IPS-NIHi7 (cell line): ENCODE results near the gene SNX25.
"Not testable (repeated sequence)": the region's sequence is repeated elsewhere in the genome, so short reads cannot be mapped to it uniquely, and the experiment has no call there.

Experiments used
- DNase-seq: peaks from one replicate; pipeline ENCODE4 v3.0.0; 2012; ENCODE audit warnings: mixed read lengths; ENCODE audit errors: extremely low spot score

Gene SNX25

DNA sequence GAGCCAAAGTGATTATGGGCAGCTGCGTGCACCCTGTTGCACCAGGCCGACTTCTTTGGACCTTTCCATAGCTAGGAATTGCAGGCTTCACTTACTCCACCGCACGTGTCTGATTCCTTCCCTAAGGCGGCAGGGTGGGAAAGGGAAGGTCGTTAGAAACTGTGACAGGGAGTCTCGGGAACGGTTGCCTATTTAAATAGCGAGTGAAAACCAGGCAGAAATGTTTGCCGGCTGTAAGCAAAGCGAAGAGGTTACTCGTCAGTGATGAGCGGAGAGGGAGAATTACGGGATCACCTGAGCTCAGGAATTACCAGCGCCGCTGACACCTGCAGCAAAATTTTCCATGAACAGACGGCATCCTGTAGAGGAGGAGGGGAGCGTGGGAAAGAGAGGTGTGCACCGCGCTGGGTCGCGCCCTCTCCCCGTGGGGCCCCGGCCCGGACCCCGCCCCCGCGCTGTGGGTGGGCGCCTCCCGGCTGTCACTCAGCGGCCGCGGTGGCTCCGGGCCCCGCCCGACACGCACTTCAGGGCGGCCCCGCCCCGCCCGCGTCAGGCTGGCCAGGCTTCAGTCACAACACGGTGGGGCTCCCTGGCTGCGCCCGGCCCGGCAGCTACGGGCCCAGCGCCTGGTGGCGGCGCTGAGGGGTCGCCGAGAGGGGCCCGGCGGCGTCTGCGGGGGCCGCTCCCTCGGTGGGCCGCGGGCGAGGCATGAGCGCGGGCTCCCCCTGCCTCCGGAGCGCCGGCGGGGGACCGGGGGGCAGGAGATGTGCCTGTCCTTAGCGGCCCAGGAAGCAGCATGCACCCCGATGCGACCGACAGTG lies at the start of gene SNX25:
TSS of gene SNX25 (plus strand) at position 568 of the 821 bp plus-strand sequence. CDS start at position 797, 229 bp downstream.
- DNase-seq = peak; percentile 85

DNA sequence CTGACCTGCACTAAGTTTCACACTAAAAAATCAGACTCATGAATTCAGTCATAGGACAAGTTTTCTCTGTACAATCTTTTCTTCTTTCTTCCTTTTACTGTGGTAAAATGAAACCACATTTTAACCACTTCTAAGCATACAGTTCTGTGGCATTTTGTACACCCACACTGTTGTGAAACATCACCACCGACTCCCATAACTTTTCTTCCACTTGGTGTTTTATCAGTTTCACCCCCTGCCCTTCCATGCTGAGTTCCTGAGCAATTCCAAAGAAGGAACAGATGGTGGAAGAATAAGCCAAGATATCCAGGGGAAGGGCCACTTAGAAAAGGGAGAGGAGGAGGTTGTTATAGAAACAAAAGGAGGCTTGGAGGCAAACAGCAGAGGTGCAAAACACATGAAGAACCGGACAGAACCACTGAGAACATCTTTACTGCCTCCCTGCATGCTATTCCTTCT lies 43.8 kb upstream of the SNX25 start:
- no peak for DNase-seq

DNA sequence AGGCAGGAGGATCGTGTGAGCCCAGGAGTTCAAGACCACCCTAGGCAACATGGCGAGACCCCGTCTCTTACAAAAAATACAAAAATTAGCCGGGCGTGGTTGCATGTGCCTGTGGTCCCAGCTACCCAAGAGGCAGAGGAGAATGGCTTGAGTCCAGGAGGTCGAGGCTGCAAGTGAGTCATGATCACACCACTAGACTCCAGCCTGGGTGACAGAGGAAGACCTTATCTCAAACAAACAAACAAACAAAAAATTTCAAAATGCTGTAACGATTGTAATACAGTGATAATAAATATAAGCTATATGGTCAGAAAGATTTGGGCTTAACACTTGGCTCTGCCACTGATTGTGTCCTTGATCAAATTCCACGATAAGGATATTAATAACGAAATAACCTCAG lies 42.2 kb upstream of the SNX25 start:
- DNase-seq = no peak

DNA sequence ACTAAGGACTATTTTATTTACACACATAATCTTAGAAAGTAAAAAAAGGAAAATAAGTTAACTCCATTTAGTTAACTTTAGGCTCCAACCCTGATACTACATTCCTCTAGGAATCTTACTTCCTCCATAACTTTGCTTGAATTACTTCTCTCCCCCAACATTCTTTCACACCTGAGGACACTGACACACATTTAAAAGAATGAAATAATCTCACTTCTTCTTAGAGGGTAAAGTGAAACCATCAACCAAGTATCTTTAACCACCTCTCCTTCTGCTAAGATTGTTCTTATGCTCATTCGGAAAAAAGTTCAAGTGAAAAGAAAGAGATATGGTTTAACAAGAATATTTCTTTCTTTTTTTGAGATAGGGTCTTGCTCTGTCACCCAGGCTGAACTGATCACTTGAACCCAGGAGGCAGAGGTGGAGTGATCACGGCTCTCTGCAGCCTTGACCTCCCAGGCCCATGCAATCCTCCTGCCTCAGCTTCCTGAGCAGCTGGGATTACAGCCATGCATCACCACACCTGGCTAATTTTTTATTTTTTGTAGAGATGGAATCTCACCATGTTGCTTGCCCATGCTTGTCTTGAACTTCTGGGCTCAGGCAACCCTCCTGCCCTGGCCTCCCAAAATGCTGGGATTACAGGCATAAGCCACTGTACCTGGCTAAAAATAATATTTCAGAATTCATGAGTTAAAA lies 37.9 kb upstream of the SNX25 start:
- no peak for DNase-seq

DNA sequence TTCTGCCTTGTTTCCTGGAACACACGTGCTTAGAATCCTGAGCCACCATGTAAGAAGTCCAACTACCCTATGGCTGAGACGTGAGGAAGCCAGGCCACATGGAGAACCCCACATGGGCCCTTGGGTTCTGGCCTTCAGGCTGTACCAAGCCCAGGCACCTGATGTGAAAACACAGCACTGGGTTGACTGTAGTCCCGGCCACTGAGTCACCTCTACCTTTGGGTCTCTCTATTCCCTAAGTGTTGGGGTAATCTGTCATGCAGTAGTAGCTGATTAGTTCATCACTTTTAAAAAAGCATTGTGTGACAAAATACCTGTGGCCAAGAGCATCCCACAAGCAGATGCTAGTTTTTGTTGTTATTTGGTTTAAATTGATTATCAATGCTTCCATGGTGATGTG lies 29.9 kb upstream of the SNX25 start:
- no peak for DNase-seq

DNA sequence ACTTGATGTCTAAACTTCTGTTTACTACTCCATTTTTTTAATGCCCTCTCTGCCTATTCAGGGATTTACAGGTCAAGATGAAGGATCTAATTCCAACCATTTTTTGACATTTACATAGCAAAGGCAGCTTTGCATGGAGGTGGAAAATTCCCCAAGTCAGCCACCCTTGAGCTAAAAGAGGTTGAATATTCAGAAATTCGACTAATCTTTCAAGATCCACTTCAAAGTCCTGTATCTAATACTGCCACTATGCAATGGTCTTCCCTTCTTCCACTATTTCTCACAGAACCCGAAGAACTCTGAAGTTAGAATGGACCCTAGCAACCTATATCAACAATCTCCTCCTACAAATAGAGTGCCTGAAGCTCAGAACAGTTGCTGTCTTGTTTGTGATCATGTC lies 27.2 kb upstream of the SNX25 start:
- no peak for DNase-seq

DNA sequence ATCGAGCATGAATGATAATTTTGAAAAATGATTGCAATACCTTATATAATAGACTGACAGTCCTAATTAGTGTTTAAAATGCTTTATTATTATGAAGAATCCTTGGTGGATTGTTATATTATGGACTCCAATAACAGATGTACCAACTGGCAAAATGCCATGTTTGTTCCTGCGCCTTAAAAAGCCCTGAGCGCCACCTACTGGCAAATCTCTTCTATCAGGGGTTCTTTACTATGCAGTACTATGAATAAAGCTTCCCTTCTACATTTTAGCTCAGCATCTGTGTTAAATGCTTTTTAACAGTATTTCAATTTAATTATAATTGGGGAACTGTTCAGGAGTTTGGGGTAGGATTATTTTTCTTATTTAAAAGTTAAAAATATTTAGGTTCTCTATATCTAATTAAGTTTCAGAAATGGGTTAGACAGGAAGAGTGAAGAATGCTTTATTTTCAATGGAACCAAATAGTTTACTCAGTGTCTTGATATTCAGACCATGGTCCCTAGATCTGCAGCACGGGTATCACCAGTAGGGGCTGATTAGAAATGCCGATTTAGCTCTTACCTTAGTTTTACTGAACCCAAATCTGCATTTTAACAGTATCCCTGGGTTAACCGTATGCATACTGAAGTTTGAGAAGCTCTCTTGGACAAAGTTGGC lies 25.6 kb upstream of the SNX25 start:
- peak; percentile 53 for DNase-seq

DNA sequence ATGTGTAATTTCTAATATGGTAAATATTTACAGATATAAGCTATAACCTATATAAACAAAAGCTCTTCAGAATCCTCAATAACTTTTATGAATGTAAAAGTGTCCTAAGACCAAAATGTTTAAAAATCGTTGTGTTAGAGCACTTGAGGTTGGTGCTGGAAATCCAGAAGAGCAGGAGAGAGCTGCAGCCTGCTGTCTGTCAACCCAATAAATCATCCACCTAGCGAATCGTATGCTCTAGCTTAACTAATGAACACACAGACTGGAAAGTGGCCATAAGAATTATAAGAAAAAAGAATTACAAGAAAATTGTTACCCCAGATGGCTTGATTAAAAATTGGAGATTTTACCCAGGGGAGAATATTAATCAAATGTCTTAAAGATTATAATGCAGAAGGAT lies 22.6 kb upstream of the SNX25 start:
- no peak for DNase-seq

DNA sequence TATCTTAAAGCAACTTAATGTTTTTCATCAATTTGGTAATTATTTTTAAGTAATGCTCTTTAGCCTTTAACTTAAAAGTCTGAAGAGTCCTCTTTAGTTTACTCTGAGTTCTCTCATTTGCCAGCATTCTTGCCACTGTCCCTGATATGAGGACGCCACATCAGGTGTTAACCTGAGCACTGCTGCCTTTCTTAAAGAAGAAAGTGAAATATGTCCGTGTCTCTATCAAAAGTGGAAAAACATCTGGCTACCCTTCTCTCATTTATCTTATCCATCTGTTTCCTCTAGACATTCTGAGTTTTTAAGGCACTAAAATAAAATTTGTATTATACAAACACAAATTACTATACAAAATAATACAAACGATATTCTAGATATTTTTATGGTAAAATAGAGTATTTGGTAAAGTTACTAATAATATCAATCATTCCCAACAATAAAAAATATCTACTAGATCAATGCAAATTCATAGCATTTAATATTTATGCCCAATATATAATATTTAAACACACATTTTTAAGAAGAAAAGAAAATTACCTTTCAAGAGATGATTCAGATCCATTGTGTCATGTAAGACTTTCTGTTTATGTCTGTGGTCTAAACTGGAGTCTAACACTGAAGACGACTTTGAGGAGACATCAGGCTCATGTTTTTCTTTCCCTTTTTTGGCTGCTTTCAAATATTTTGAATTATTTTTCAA lies 19.6 kb upstream of the SNX25 start:
- DNase-seq = no peak

DNA sequence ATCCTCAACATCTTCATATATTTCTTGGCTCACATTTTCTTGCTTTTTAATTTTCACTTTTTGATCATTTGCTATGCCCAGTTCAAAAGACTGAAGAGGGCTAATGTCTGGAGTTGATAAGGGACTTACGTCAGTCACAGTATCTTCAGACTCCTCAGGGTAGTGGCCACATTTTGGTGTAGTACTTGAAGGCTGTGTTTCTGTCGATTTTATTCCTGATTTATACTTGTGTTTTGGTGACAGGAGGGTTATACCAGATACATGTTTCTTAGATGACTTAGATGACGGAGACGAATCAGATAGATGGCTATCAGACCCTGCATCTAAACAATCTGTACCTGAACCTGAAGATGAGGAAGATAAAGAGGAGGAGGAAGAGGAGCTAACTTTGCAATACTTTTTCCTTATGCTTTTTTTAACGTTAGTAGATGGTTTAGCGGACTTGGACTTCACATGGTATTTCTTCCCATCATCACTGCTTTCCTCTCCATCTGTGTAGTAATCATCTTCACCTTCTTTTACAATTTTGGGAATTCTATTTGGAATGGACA lies 19.0 kb upstream of the SNX25 start:
- DNase-seq = no peak

DNA sequence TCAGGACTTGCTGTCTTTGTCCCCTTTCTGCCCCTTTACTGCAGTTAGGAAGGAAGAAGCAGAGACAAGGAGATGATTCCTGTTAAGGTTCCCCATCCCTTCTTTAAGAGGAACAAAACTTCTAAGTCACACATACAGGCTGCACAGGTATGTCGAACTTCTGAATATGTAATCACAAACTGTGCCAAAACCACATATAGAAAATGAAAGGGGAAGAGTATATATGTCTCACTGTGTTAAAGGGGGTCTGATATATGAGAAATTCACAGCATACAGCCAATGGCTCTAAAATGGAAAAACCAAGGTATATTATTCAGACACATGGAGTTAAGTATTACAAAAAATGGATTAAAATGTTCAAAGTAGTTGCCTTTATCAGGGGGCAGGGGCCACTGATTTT lies 17.3 kb upstream of the SNX25 start:
- DNase-seq = no peak

DNA sequence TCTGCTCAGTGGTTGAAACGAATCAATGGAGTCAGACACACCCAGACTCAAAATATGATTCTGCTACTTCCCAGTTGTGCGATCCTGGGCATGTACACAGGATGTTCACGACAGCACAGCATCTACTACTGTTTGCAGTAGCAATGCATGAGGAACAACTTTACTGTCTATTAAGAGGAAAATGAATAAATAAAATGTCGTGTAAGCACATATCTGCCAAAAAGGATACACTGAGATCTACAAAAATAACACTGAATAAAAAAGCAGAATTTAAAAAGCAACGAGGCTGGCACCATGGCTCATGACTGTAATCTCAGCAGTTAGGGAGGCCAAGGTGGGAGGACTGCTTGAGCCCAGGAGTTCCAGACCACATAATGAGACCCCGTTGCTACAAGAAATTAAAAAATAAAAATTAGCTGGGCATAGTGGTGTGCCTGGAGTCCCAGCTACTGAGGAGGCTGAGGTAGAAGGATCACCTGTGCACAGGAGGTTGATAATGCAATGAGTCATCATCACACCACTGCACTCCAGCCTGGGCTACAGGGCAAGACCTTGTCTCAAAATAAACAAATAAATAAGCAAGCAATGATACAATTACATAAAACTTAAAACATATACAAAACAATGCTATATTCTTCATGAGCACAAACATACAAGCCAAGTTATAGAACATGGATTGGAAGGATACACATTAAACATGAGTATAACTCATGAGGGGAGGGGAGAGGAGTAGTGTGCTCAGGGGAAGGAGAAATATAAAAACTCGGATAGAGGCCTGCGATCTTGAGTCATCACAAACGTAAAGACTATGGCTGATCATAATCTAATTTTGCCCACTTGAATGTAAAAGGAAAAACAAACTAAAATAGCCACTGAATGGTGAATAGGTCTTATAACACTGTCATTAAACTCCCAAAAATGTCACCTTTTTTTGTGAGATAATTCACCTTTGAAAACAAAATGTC lies 14.2 kb upstream of the SNX25 start:
- no peak for DNase-seq

DNA sequence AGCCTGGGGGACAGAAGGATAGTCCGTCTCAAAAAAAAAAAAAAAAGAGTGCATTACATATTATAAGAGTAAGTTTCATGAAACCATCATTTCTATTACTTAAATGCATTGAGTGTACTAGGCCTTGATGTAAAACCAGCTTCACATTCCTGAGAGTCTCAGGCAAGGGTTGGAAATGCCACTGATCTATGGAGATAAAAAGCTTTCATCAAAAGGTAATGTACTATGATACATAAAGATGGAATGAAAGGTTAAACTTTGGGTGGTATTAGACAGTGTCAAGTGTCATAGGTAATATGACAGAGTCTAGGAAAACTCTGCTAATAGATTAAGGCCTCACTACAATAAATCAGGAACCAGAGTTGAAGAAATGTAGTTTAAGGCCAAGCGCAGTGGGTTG lies 13.0 kb upstream of the SNX25 start:
- no peak for DNase-seq

DNA sequence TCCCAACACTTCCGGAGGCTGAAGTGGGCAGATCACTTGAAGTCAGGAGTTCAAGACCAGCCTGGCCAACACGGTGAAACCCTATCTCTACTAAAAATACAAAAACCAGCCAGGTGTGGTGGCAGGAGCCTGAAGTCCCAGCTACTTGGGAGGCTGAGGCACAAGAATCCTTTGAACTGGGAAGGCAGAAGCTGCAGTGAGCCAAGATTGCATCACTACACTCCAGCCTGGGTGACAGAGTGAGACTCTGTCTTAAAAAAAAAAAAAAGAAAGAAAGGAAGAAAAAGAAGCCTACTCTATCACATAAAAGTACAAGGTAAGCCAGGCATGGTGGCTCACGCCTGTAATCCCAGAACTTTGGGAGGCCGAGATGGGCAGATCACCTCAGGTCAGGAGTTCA lies 11.2 kb upstream of the SNX25 start:
- DNase-seq = not testable (repeated sequence)

DNA sequence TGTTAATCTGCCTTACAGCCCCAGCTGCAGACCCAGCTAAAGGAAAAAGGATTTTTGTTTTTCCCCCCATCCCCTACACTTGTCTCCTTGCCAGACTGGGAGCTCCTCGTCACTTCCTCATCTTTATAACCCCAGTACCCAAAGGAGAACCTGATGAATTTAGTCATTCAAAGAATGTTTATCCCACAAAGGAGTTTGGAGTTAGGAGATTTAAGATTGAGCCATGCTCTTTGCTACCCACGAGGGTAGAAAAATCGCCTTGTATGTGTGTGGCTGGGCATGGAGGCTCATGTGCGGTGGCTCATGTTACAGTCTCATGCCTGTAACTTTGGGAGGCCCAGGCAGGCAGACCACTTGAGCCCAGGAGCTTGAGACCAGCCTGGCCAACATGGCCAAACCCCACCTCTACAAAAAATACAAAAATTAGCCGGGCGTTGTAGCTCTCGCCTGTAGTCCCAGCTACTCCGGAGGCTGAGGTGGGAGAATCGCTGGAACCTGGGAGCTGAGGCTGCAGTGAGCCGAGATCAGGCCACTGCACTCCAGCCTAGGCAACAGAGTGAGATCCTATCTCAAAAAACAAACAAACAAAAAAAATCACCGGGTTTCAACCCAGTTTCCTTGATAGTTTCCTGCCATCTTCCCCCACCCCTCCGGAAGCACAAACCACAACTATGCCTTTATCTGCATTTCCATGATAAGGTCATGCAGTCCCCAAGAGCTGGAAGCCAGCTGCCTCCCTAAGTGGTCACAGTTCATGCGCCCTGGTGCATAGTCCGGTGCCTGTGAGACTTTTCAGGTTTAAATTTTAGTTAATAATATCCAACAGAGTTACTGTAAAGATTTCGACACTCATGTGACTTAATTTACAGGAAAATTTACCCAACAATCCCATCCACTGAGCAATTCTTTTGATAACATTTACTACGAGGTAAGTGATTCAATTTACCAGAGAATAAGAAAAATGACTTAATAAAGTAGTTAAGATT lies 7.1 kb upstream of the SNX25 start:
- DNase-seq = no peak

DNA sequence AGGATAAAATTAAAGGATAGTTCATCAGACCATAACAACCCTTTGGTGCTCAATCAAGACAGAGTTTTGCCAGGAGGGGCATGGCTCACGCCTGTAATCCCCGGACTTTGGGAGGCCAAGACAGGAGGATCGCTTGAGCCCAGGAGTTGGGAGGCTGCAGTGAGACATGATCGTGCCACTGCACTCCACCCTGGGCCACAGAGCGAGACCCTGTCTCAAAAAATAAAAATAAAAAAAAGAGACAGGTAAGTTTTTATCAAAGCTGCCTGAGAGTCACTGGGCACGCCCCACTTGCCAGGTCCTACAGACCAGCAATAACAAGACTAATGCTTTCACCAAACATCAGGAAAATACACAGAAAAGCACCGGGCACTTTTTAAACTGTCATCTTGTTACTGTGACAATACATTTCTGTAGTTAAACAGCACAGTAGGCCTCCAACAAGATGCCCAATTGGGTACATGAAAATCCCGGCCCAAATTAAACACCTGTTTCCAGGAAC lies 6.4 kb upstream of the SNX25 start:
- no peak for DNase-seq

DNA sequence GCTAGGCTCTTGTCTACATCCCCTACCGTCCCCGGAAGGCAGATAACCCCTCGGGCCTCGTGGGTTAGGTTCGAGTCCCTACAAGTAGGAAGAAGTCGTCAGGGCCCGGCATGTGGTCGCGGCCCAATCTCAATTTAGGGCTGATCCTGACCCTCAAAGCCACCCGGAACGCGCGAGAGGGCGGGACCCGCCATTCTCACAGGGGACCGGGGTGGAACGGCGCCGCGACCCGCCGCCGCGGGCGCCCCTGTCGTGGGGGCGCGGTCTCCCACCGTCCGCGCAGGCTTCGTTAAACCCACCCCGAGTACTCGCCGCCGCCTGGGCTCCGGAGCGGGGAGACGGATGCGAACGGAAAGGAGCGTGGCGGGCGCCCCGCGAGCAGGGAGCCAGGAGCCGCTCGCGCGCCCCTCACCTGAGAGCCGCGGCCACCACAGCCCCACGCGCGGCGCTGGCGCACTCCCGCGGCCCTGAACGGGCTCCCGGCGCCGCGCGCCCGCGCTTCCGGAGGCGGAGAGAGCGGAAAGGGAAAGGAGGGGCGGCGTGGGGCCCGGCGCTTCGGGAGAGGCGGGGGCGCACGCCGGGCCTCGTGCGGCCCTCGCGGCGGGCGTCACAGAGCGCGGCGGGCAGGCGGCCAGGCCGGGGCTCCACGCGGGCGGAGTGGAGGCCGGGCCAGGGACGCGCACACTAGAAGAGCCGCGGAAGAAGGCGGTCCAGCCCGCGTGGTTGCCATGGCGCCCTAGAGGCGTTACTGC lies 5.7 kb upstream of the SNX25 start, which contains the start of gene CFAP97:
TSS of gene CFAP97 (minus strand) at position 515 of the 752 bp plus-strand sequence. CDS start 12,804 bp downstream, outside the sequence.
- peak; percentile 64 for DNase-seq

DNA sequence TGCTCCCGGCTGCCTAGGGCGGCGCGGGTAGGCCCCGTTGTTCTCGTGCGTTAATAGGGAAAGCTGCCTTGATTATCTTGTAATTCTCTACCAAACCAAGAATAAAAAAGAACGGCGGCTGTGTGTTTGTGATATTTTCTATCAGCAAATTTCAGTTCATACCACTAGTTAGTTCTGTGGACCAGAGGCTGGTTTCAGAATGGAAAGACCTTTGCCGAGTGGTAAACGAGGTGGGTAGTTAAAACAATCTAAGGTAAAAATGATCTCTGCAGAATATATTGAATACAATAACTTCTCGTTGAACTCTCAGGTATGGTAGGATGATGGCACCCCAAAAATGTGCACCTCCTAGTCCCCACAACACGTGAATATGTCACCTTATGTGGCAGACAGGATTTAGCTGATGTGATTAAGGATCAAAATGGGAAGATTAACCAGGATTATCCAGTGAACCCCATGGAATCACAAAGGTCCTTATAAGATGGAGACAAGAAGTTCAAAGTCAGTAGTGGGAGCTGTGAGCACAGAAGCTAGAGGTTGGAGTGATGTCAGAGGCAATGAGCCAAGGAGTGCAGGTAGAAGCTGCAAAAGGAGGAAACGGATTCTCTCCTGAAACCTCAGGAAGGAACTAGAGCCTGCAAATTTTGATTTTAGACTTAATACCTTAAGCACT lies 5.0 kb upstream of the SNX25 start:
- no peak for DNase-seq
